GM23248 (cell line): Measurements from ENCODE around the gene RORB.

Source experiments
- EZH2 ChIP-seq: fragments of 200-600 bp; sonication (generic); IDR thresholded peaks from 2 replicates; pipeline ENCODE4 v1.6.1; 2018; ENCODE audit warnings: antibody characterized with exemption, mild to moderate bottlenecking; ENCODE audit not compliant: insufficient read depth, poor library complexity, severe bottlenecking
- EZH2phosphoT487 ChIP-seq: fragments of 200-600 bp; sonication (generic); IDR thresholded peaks from 2 replicates; pipeline ENCODE4 v1.6.1; 2018; ENCODE audit warnings: antibody characterized with exemption, moderate library complexity, mild to moderate bottlenecking, low read depth; ENCODE audit not compliant: insufficient read depth

- no peak for TF ChIP-seq EZH2
- TF ChIP-seq EZH2phosphoT487: no peak
Observed at GRCh38 chr9:74696520-74696919, 199.4 kb downstream of the RORB start.
